HepG2 (cell line): ENCODE results near the gene LGI4. TPM values are rescaled to one million over a fixed set of nuclear protein-coding genes. Genes with fewer than 3 reads are reported as not detected.

Experiments used
- HBP1 ChIP-seq: IDR thresholded peaks from 2 replicates; pipeline ENCODE4 v1.6.1; 2016; ENCODE audit warnings: low read depth, control low read depth
- HHEX ChIP-seq: IDR thresholded peaks from 2 replicates; pipeline ENCODE4 v1.6.1; 2016; ENCODE audit warnings: control low read depth
- MAFK ChIP-seq, 2 experiments: IDR thresholded peaks in 1 of 2; conservative IDR thresholded peaks in 1 of 2; 2 replicates each; pipeline ENCODE4 v1.6.1; 2011; ENCODE audit warnings: improper control_type of control experiment in 2 of 2, low read length in 2 of 2
- TGIF2 ChIP-seq: IDR thresholded peaks from 2 replicates; pipeline ENCODE4 v1.6.1; 2016; ENCODE audit warnings: control low read depth, missing compliant biosample characterization
- TP53 ChIP-seq: sonication (generic); formaldehyde crosslinking; conservative IDR thresholded peaks from 2 replicates; pipeline ENCODE4 v1.4.0; 2020; ENCODE audit warnings: missing genetic modification reagents
- ZNF318 ChIP-seq: sonication (generic); formaldehyde crosslinking; IDR thresholded peaks from 2 replicates; pipeline ENCODE4 v1.4.0; 2020; ENCODE audit warnings: mild to moderate bottlenecking, missing genetic modification reagents
- polyA plus RNA-seq, 8 experiments: library from polyadenylated mRNA; depleted of rRNA in 3 of 8; stranded (reverse) in 7 of 8; unstranded in 1 of 8; fragments of >200 nt; fragmentation: Illumina TruSeq in 4 of 8; extraction: Trizol in 4 of 8; gene quantifications; 2 replicates each; pipeline versions ENCODE4 v1.2.1 to v1.2.3, GENCODE V29; 2011 to 2016; ENCODE audit warnings: low read depth in 4 of 8, missing spikeins in 1 of 8, mixed read lengths in 1 of 8; ENCODE audit not compliant: insufficient read depth in 1 of 8
- total RNA-seq, 5 experiments: library from RNA; depleted of rRNA; stranded (reverse); fragments of >200 nt; fragmentation: Illumina TruSeq; extraction: Trizol; gene quantifications; 2 replicates each; pipeline ENCODE4 v1.2.3, GENCODE V29; 2016; ENCODE audit warnings: low read depth in 1 of 5
- TF ChIP-seq, protein P1 (sequence below): sonication (generic); formaldehyde crosslinking; IDR thresholded peaks from 2 replicates; pipeline ENCODE4 v1.4.0; 2020; ENCODE audit warnings: missing genetic modification reagents, borderline replicate concordance
- TF ChIP-seq, protein P2 (sequence below): sonication (generic); formaldehyde crosslinking; IDR thresholded peaks from 2 replicates; pipeline ENCODE4 v1.4.0; 2020; ENCODE audit warnings: mild to moderate bottlenecking, missing genetic modification reagents, borderline replicate concordance
- TF ChIP-seq, protein P3 (sequence below): sonication (generic); formaldehyde crosslinking; IDR thresholded peaks from 2 replicates; pipeline ENCODE4 v1.4.0; 2020; ENCODE audit warnings: mild to moderate bottlenecking, low read depth, missing genetic modification reagents

LGI4 gene
- total and polyA plus RNA-seq, 2 of the 13 experiments (the other 11 are each of a cell fraction or from before 2014, with no cell fraction given) = 2.8 TPM; not detected in 1

- TF ChIP-seq HBP1 (0 out of 2 replicates have a peak, but pooled peaks have one; percentile 46), ZNF318 (CRISPR knock-in tag) (no peak), TGIF2 (peak; percentile 67; the same call in 1 of the 2 replicates), HHEX (CRISPR knock-in tag) (no peak), MAFK (conservative IDR thresholded peaks at IDR 0.05 in 1 of 2, IDR thresholded peaks at IDR 0.05 in 1 of 2; ENCODE audit: low read length in 2 of 2) (no peak), TP53 (CRISPR knock-in tag) (no peak)
- TF ChIP-seq, protein P1, sequence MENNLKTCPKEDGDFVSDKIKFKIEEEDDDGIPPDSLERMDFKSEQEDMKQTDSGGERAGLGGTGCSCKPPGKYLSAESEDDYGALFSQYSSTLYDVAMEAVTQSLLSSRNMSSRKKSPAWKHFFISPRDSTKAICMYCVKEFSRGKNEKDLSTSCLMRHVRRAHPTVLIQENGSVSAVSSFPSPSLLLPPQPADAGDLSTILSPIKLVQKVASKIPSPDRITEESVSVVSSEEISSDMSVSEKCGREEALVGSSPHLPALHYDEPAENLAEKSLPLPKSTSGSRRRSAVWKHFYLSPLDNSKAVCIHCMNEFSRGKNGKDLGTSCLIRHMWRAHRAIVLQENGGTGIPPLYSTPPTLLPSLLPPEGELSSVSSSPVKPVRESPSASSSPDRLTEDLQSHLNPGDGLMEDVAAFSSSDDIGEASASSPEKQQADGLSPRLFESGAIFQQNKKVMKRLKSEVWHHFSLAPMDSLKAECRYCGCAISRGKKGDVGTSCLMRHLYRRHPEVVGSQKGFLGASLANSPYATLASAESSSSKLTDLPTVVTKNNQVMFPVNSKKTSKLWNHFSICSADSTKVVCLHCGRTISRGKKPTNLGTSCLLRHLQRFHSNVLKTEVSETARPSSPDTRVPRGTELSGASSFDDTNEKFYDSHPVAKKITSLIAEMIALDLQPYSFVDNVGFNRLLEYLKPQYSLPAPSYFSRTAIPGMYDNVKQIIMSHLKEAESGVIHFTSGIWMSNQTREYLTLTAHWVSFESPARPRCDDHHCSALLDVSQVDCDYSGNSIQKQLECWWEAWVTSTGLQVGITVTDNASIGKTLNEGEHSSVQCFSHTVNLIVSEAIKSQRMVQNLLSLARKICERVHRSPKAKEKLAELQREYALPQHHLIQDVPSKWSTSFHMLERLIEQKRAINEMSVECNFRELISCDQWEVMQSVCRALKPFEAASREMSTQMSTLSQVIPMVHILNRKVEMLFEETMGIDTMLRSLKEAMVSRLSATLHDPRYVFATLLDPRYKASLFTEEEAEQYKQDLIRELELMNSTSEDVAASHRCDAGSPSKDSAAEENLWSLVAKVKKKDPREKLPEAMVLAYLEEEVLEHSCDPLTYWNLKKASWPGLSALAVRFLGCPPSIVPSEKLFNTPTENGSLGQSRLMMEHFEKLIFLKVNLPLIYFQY (CRISPR knock-in tag) = no peak
- TF ChIP-seq, protein P2, sequence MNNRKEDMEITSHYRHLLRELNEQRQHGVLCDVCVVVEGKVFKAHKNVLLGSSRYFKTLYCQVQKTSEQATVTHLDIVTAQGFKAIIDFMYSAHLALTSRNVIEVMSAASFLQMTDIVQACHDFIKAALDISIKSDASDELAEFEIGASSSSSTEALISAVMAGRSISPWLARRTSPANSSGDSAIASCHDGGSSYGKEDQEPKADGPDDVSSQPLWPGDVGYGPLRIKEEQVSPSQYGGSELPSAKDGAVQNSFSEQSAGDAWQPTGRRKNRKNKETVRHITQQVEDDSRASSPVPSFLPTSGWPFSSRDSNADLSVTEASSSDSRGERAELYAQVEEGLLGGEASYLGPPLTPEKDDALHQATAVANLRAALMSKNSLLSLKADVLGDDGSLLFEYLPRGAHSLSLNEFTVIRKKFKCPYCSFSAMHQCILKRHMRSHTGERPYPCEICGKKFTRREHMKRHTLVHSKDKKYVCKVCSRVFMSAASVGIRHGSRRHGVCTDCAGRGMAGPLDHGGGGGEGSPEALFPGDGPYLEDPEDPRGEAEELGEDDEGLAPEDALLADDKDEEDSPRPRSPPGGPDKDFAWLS = no peak
- TF ChIP-seq, protein P3, sequence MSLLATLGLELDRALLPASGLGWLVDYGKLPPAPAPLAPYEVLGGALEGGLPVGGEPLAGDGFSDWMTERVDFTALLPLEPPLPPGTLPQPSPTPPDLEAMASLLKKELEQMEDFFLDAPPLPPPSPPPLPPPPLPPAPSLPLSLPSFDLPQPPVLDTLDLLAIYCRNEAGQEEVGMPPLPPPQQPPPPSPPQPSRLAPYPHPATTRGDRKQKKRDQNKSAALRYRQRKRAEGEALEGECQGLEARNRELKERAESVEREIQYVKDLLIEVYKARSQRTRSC (CRISPR knock-in tag) = no peak
Observed at GRCh38 chr19:35107545-35107944, 27.3 kb downstream of the LGI4 start (continued).
